Midbrain (tissue), 1 donor: Measurements from ENCODE around the gene CHRNA3.
"Not testable (repeated sequence)": the region's sequence is repeated elsewhere in the genome, so short reads cannot be mapped to it uniquely, and the experiment has no call there.

Experiments
- DNase-seq: peaks from one replicate; lab custom pipeline; 2025; lab: John Stamatoyannopoulos, UW

CHRNA3 gene

GRCh38 chr15:78560201-78560600, 60.6 kb downstream of the CHRNA3 start:
- DNase-seq: not testable (repeated sequence)

- DNase-seq: no peak
These were observed 68.2 kb downstream of the CHRNA3 start for GRCh38 chr15:78552597-78552996.

GRCh38 chr15:78551902-78552301, 68.9 kb downstream of the CHRNA3 start:
- DNase-seq: no peak

GRCh38 chr15:78550815-78551214, 70.0 kb downstream of the CHRNA3 start:
- no peak for DNase-seq

DNA sequence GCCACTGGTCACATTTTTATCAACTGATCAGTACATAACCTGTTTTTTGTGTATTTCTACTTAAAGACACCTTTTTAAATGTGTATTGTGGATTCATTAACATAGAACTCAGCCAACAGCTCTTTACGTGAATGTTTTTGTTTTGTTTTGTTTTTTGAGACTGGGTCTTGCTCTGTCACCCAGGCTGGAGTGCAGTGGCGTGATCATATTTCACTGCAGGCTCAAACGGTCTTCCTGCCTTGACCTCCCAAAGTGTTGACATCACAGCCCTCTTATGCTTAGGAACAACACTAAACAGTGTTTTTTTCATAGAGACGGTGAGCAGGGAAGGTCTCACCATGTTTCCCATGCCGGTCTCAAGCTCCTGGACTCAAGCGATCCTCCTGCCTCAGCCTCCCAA, 70.6 kb downstream of the CHRNA3 start:
- DNase-seq: no peak
